GM23338 (cell line): ENCODE measurements around the gene EHF. TPM values are rescaled to one million over a fixed set of nuclear protein-coding genes. Genes with fewer than 3 reads are reported as not detected.

Experiments
- ATAC-seq: fragments of 200-7000 bp; cut with Tn5 transposase; 3 replicates; pipeline ENCODE4 v1.9.1; 2020
- DNase-seq: peaks from one replicate; pipeline ENCODE4 v3.0.0-alpha.2; 2015; ENCODE audit warnings: low spot score
- H2AFZ ChIP-seq: fragments of 200-600 bp; sonication (generic); 2 replicates; pipeline ENCODE4 v1.8.0; 2016; ENCODE audit warnings: antibody characterized with exemption, mild to moderate bottlenecking, moderate library complexity
- H3F3A ChIP-seq: fragments of 200-600 bp; sonication (generic); replicated peaks from 2 replicates; pipeline ENCODE4 v1.8.0; 2017; ENCODE audit warnings: antibody characterized with exemption, mixed run types, low read depth
- H3K27ac ChIP-seq: fragments of 200-600 bp; sonication (generic); 2 replicates; pipeline ENCODE4 v1.6.1; 2016; ENCODE audit warnings: low read depth
- H3K27me3 ChIP-seq: fragments of 200-600 bp; sonication (generic); 2 replicates; pipeline ENCODE4 v1.8.0; 2016; ENCODE audit warnings: mild to moderate bottlenecking, mixed run types, moderate library complexity; ENCODE audit not compliant: insufficient read depth
- H3K36me3 ChIP-seq: fragments of 200-600 bp; sonication (generic); 2 replicates; pipeline ENCODE4 v1.8.0; 2016; ENCODE audit warnings: mild to moderate bottlenecking; ENCODE audit not compliant: insufficient read depth
- H3K4me1 ChIP-seq: fragments of 200-600 bp; sonication (generic); 2 replicates; pipeline ENCODE4 v1.8.0; 2016; ENCODE audit warnings: mild to moderate bottlenecking, moderate library complexity; ENCODE audit not compliant: insufficient read depth
- H3K4me2 ChIP-seq: fragments of 200-600 bp; sonication (generic); 2 replicates; pipeline ENCODE4 v1.7.1; 2017; ENCODE audit warnings: mixed run types
- H3K4me3 ChIP-seq: fragments of 200-600 bp; sonication (generic); 2 replicates; pipeline ENCODE4 v1.6.1; 2016; ENCODE audit warnings: mixed run types
- H3K79me2 ChIP-seq: fragments of 200-600 bp; sonication (generic); replicated peaks from 2 replicates; pipeline ENCODE4 v1.8.0; 2017; ENCODE audit warnings: mild to moderate bottlenecking; ENCODE audit not compliant: insufficient read depth
- H3K9me2 ChIP-seq: fragments of 200-600 bp; sonication (generic); 2 replicates; pipeline ENCODE4 v1.8.0; 2017; ENCODE audit not compliant: insufficient read depth
- H4K20me1 ChIP-seq: fragments of 200-600 bp; sonication (generic); replicated peaks from 2 replicates; pipeline ENCODE4 v1.8.0; 2017; ENCODE audit warnings: mild to moderate bottlenecking; ENCODE audit not compliant: insufficient read depth
- H3K27ac Mint-ChIP-seq: 2 replicates; pipeline ENCODE4 v1.8.0; 2020; ENCODE audit warnings: inconsistent platforms, mild to moderate bottlenecking, moderate library complexity, mixed read lengths
- H3K27me3 Mint-ChIP-seq: 3 replicates; pipeline ENCODE4 v1.8.0; 2022; ENCODE audit warnings: low read depth, mild to moderate bottlenecking, moderate library complexity, mixed read lengths, inconsistent platforms; ENCODE audit not compliant: insufficient read depth, poor library complexity
- H3K36me3 Mint-ChIP-seq: 3 replicates; pipeline ENCODE4 v1.8.0; 2021; ENCODE audit warnings: low read depth, mild to moderate bottlenecking, inconsistent platforms, moderate library complexity, mixed read lengths
- H3K4me1 Mint-ChIP-seq: 3 replicates; pipeline ENCODE4 v1.8.0; 2020; ENCODE audit warnings: mild to moderate bottlenecking, inconsistent platforms, mixed read lengths
- H3K4me3 Mint-ChIP-seq: 3 replicates; pipeline ENCODE4 v1.8.0; 2021; ENCODE audit warnings: moderate library complexity, mild to moderate bottlenecking, inconsistent platforms, mixed read lengths
- H3K9me3 Mint-ChIP-seq: 3 replicates; pipeline ENCODE4 v1.8.0; 2020; ENCODE audit warnings: moderate library complexity, mild to moderate bottlenecking, inconsistent platforms, mixed read lengths
- CREB1 ChIP-seq: fragments of 250-450 bp; sonication (Bioruptor Pico); IDR thresholded peaks from 2 replicates; pipeline ENCODE4 v1.5.0; 2020; ENCODE audit warnings: low read depth, mild to moderate bottlenecking, moderate library complexity
- CTCF ChIP-seq, 2 experiments: fragments of 200-600 bp in 1 of 2; sonication (generic) in 1 of 2; conservative IDR thresholded peaks; 2 replicates each; pipeline versions ENCODE4 v1.5.1 to v1.6.1; 2016 to 2017; ENCODE audit warnings: antibody characterized with exemption in 2 of 2, low read depth in 2 of 2, mild to moderate bottlenecking in 2 of 2, moderate library complexity in 1 of 2
- ETS1 ChIP-seq: IDR thresholded peaks from 2 replicates; pipeline ENCODE4 v1.6.1; 2016; ENCODE audit warnings: antibody characterized with exemption
- EZH2 ChIP-seq: fragments of 200-600 bp; sonication (generic); IDR thresholded peaks from one replicate; pipeline ENCODE4 v1.8.0; 2017; ENCODE audit warnings: antibody characterized with exemption, mild to moderate bottlenecking, low read depth; ENCODE audit not compliant: unreplicated experiment
- EZH2phosphoT487 ChIP-seq: fragments of 200-600 bp; sonication (generic); IDR thresholded peaks from one replicate; pipeline ENCODE4 v1.8.1; 2018; ENCODE audit warnings: antibody characterized with exemption; ENCODE audit not compliant: unreplicated experiment
- JUNB ChIP-seq: IDR thresholded peaks from one replicate; pipeline ENCODE4 v1.6.1; 2016; ENCODE audit warnings: antibody characterized with exemption; ENCODE audit not compliant: unreplicated experiment
- NANOG ChIP-seq: IDR thresholded peaks from 2 replicates; pipeline ENCODE4 v1.6.1; 2016; ENCODE audit warnings: antibody characterized with exemption, borderline replicate concordance
- POLR2AphosphoS5 ChIP-seq: IDR thresholded peaks from 2 replicates; pipeline ENCODE4 v1.6.1; 2016; ENCODE audit warnings: antibody characterized with exemption, low read depth
- REST ChIP-seq: IDR thresholded peaks from one replicate; pipeline ENCODE4 v1.6.1; 2018; ENCODE audit warnings: antibody characterized with exemption; ENCODE audit not compliant: unreplicated experiment
- ZNF114 ChIP-seq: fragments of 250-450 bp; sonication (Bioruptor Pico); IDR thresholded peaks from 2 replicates; pipeline ENCODE4 v1.5.0; 2020; ENCODE audit warnings: mild to moderate bottlenecking, moderate library complexity
- ZNF331 ChIP-seq: fragments of 250-450 bp; sonication (Bioruptor Pico); IDR thresholded peaks from 2 replicates; pipeline ENCODE4 v1.5.0; 2020; ENCODE audit warnings: low read depth, mild to moderate bottlenecking, moderate library complexity
- polyA plus RNA-seq: library from polyadenylated mRNA; unstranded; fragments of >200 nt; fragmentation: Nextera tagmentation; extraction: Ambion mirVana; gene quantifications from 2 replicates; pipeline ENCODE4 v1.2.1, GENCODE V29; 2016
- total RNA-seq: library from RNA; depleted of rRNA; stranded (reverse); fragments of >200 nt; shearing (Covaris generic); gene quantifications from 2 replicates; pipeline ENCODE4 v1.2.3, GENCODE V29; 2014

The EHF gene
- total and polyA plus RNA-seq, 2 experiments from 2014 or later = not detected

GRCh38 chr11:34654483-34655334, 33.8 kb downstream of the EHF start (continued):
- no peak for TF ChIP-seq ETS1
- no peak for TF ChIP-seq JUNB
- no peak for TF ChIP-seq NANOG
- no peak for TF ChIP-seq REST
- TF ChIP-seq CREB1 (CRISPR knock-in tag) = no peak
- TF ChIP-seq EZH2 = no peak

GRCh38 chr11:34655335-34656008, 34.6 kb downstream of the EHF start:
- H3K4me2 ChIP-seq = peak overlapping the region; percentile 9
- Mint-ChIP-seq H3K9me3 (0 out of 3 replicates have a peak, but pooled peaks cover 2% of the 10 kb centered on the region), H3K36me3 (no peaks in the 10 kb centered on the region), H3K27me3 (no peaks in the 10 kb centered on the region), H3K4me3 (no peak overlapping the region), H3K4me1 (peaks cover 38% of the 10 kb centered on the region), H3K27ac (peak overlapping the region; percentile 10; the same call in 1 of the 2 replicates)
- H3K27ac ChIP-seq = no peak overlapping the region
- H4K20me1 ChIP-seq = no peaks in the 10 kb centered on the region
- no peaks in the 10 kb centered on the region for H3K27me3 ChIP-seq
- H2AFZ ChIP-seq = no peak overlapping the region
- H3K4me1 ChIP-seq = peaks cover 46% of the 10 kb centered on the region
- DNase-seq = no peak
- no peaks in the 10 kb centered on the region; the same call in 1 of the 2 replicates for H3K9me2 ChIP-seq
- H3K4me3 ChIP-seq = no peak overlapping the region
- H3K36me3 ChIP-seq = no peaks in the 10 kb centered on the region
- H3F3A ChIP-seq = no peaks in the 10 kb centered on the region
- no peak for ATAC-seq
- no peaks in the 10 kb centered on the region for H3K79me2 ChIP-seq
- TF ChIP-seq POLR2AphosphoS5 (no peak), REST (no peak), CTCF (conservative IDR thresholded peaks at IDR 0.05; ENCODE audit: low read depth in 2 of 2) (no peak), ZNF114 (CRISPR knock-in tag) (no peak), CREB1 (CRISPR knock-in tag) (no peak), EZH2phosphoT487 (no peak), NANOG (no peak), JUNB (no peak), EZH2 (no peak), ZNF331 (CRISPR knock-in tag) (no peak), ETS1 (no peak)
